Keratinocyte (primary cell): ENCODE data around the gene DAPK2. TPM values are rescaled to one million over a fixed set of nuclear protein-coding genes. Genes with fewer than 3 reads are reported as not detected.
A peak's percentile ranks its signal among the peaks of the same experiment; 100 is the strongest.

Experiments
- DNase-seq: peaks from one replicate; pipeline ENCODE4 v3.0.0-alpha.2; 2011; ENCODE audit warnings: low read depth, missing footprints, low spot score
- FAIRE-seq: peaks from 2 replicates; lab custom pipeline; 2011; peaks lifted over from hg19 to GRCh38; lab: Jason Lieb, UNC
- H2AFZ ChIP-seq: 2 replicates; pipeline ENCODE4 v1.6.0; 2012; ENCODE audit warnings: low read length, control low read depth, inconsistent platforms; ENCODE audit not compliant: control insufficient read depth
- H3K27ac ChIP-seq: 2 replicates; pipeline ENCODE4 v1.5.1; 2011; ENCODE audit warnings: low read length; ENCODE audit not compliant: control insufficient read depth, insufficient read depth
- H3K27me3 ChIP-seq: 3 replicates; pipeline ENCODE4 v1.6.0; 2011; ENCODE audit warnings: low read length; ENCODE audit not compliant: control insufficient read depth, insufficient read depth; ENCODE audit errors: extremely low read depth
- H3K36me3 ChIP-seq, 2 experiments: 2 replicates in 1 of 2; 3 replicates in 1 of 2; pipeline ENCODE4 v1.5.1; 2011; ENCODE audit warnings: low read length in 2 of 2, mild to moderate bottlenecking in 1 of 2; ENCODE audit not compliant: control insufficient read depth in 2 of 2, insufficient read depth in 2 of 2; ENCODE audit errors: extremely low read depth in 1 of 2
- H3K4me1 ChIP-seq: 3 replicates; pipeline ENCODE4 v1.5.1; 2011; ENCODE audit warnings: low read length; ENCODE audit not compliant: control insufficient read depth, insufficient read depth; ENCODE audit errors: extremely low read depth
- H3K4me2 ChIP-seq: 3 replicates; pipeline ENCODE4 v1.6.0; 2011; ENCODE audit warnings: low read depth, low read length; ENCODE audit not compliant: control insufficient read depth, insufficient read depth; ENCODE audit errors: extremely low read depth
- H3K4me3 ChIP-seq, 3 experiments: fragments of 200-600 bp in 1 of 3; sonication (generic) in 1 of 3; 2 replicates in 2 of 3; 3 replicates in 1 of 3; pipeline ENCODE4 v1.5.1; 2011 to 2016; ENCODE audit warnings: low read length in 3 of 3, mild to moderate bottlenecking in 3 of 3, control low read depth in 2 of 3, inconsistent platforms in 1 of 3, low read depth in 1 of 3, mixed read lengths in 1 of 3, mixed run types in 1 of 3, moderate library complexity in 1 of 3; ENCODE audit not compliant: control insufficient read depth in 2 of 3, insufficient read depth in 2 of 3; ENCODE audit errors: extremely low read depth in 1 of 3
- H3K79me2 ChIP-seq: 2 replicates; pipeline ENCODE4 v1.6.0; 2012; ENCODE audit warnings: low read length; ENCODE audit not compliant: control insufficient read depth, insufficient read depth
- H3K9ac ChIP-seq: 3 replicates; pipeline ENCODE4 v1.6.0; 2011; ENCODE audit warnings: low read length; ENCODE audit not compliant: control insufficient read depth, insufficient read depth; ENCODE audit errors: extremely low read depth
- H3K9me1 ChIP-seq: 3 replicates; pipeline ENCODE4 v1.6.0; 2011; ENCODE audit warnings: low read length; ENCODE audit not compliant: control insufficient read depth, insufficient read depth; ENCODE audit errors: extremely low read depth
- H3K9me3 ChIP-seq: 2 replicates; pipeline ENCODE4 v1.5.1; 2012; ENCODE audit warnings: low read depth, low read length; ENCODE audit not compliant: control insufficient read depth
- H4K20me1 ChIP-seq: 3 replicates; pipeline ENCODE4 v1.6.0; 2011; ENCODE audit warnings: low read length; ENCODE audit not compliant: control insufficient read depth, insufficient read depth; ENCODE audit errors: extremely low read depth
- CTCF ChIP-seq, 3 experiments: IDR thresholded peaks in 1 of 3; conservative IDR thresholded peaks in 1 of 3; optimal IDR thresholded peaks in 1 of 3; 2 replicates in 2 of 3; 3 replicates in 1 of 3; pipeline versions ENCODE3 to v1.5.1; 2011; ENCODE audit warnings: low read length in 3 of 3, mild to moderate bottlenecking in 3 of 3, moderate library complexity in 2 of 3, control low read depth in 1 of 3, inconsistent platforms in 1 of 3; ENCODE audit not compliant: insufficient read depth in 2 of 3; ENCODE audit errors: extremely low read depth in 1 of 3
- EZH2 ChIP-seq: IDR thresholded peaks from one replicate; pipeline ENCODE4 v1.6.1; 2012; ENCODE audit warnings: inconsistent platforms, mild to moderate bottlenecking, low read length, moderate library complexity
- dilution Hi-C: fragments of 300-500 bp; cut with MboI; formaldehyde crosslinking; loops from one replicate; pipeline ENCODE4 v1.7.0; 2020; ENCODE audit warnings: low sequenced_read_pairs; ENCODE audit not compliant: extremely low pct_ligation_motif_present
- polyA plus RNA-seq, 5 experiments: library from polyadenylated mRNA; depleted of rRNA in 3 of 5; stranded (reverse) in 3 of 5; stranded (forward) in 1 of 5; unstranded in 1 of 5; fragments of >200 nt; gene quantifications; 1 replicate in 1 of 5; 2 replicates in 3 of 5; 3 replicates in 1 of 5; pipeline versions ENCODE4 v1.2.1 to v1.2.3, GENCODE V29; 2011 to 2012; ENCODE audit warnings: missing spikeins in 2 of 5, low read depth in 1 of 5, low replicate concordance in 1 of 5

DAPK2 gene
- polyA plus RNA-seq, 1 donor (not counting 4 experiments of a cell fraction or from before 2014, with no cell fraction given) = 1.4 TPM

DNA sequence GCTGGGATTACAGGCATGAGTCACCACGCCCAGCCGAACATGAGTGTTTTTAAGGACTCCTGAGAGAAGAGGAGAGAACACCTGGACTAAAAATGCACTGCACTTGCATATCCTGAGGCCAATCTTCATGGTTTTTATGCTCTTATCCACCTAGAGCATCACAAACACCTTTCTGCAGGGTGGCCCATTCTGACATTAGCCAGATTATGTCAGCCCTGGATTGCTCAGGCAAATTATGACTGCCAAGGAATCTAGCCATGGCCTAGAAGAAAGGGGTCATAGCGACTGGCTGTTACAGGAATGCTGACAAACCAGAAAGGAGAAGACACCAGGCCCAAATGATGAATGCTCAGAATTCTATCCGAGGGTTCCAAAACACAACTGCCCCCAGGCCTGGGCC lies 171.7 kb downstream of the DAPK2 start:
- no peaks in the 10 kb centered on the region for H3K9me3 ChIP-seq
- DNase-seq = peak; percentile 28
- H3K9ac ChIP-seq = no peak overlapping the region
- no peaks in the 10 kb centered on the region for H3K4me1 ChIP-seq
- no peak overlapping the region for H3K27ac ChIP-seq
- no peak for TF ChIP-seq CTCF (optimal IDR thresholded peaks at IDR 0.05 in 1 of 3, IDR thresholded peaks at IDR 0.05 in 1 of 3, conservative IDR thresholded peaks at IDR 0.05 in 1 of 3; ENCODE audit: extremely low read depth in 1 of 3, insufficient read depth in 2 of 3, low read length in 3 of 3)
- no peak for TF ChIP-seq EZH2
- FAIRE-seq = no peak
- no peak overlapping the region for H2AFZ ChIP-seq
- H3K36me3 ChIP-seq = no peaks in the 10 kb centered on the region
- no peaks in the 10 kb centered on the region for H3K9me1 ChIP-seq
- no peaks in the 10 kb centered on the region for H4K20me1 ChIP-seq
- dilution Hi-C loops = no loop called here
- no peak overlapping the region for H3K4me3 ChIP-seq
- H3K79me2 ChIP-seq = no peaks in the 10 kb centered on the region
- no peak overlapping the region for H3K4me2 ChIP-seq
- no peaks in the 10 kb centered on the region for H3K27me3 ChIP-seq

- FAIRE-seq (no peak), DNase-seq (no peak)
- Histone ChIP-seq H3K36me3 (no peaks in the 10 kb centered on the region), H3K4me3 (no peak overlapping the region), H2AFZ (no peak overlapping the region), H3K27ac (no peak overlapping the region), H3K27me3 (no peaks in the 10 kb centered on the region), H3K79me2 (no peaks in the 10 kb centered on the region), H3K9me1 (no peaks in the 10 kb centered on the region), H3K9me3 (no peaks in the 10 kb centered on the region), H4K20me1 (no peaks in the 10 kb centered on the region), H3K4me2 (no peak overlapping the region), H3K9ac (no peak overlapping the region), H3K4me1 (no peaks in the 10 kb centered on the region)
- no peak for TF ChIP-seq EZH2
- no peak for TF ChIP-seq CTCF (optimal IDR thresholded peaks at IDR 0.05 in 1 of 3, IDR thresholded peaks at IDR 0.05 in 1 of 3, conservative IDR thresholded peaks at IDR 0.05 in 1 of 3; ENCODE audit: extremely low read depth in 1 of 3, insufficient read depth in 2 of 3, low read length in 3 of 3)
- dilution Hi-C loops = no loop called here
Observed at GRCh38 chr15:63872759-63873510, 173.3 kb downstream of the DAPK2 start.
